GM06990 (cell line): ENCODE results near the gene RASSF5.
A peak's percentile ranks its signal among the peaks of the same experiment; 100 is the strongest.

Experiments used
- DNase-seq: peaks from one replicate; pipeline ENCODE4 v3.0.0-alpha.2; 2011; ENCODE audit not compliant: insufficient read length; ENCODE audit errors: extremely low read depth
- H3K27me3 ChIP-seq: replicated peaks from 2 replicates; pipeline ENCODE4 v1.6.0; 2011; ENCODE audit warnings: low read length; ENCODE audit not compliant: control insufficient read depth, insufficient read depth
- H3K36me3 ChIP-seq: 2 replicates; pipeline ENCODE4 v1.5.1; 2011; ENCODE audit warnings: low read length; ENCODE audit not compliant: control insufficient read depth, insufficient read depth
- H3K4me3 ChIP-seq: replicated peaks from 2 replicates; pipeline ENCODE4 v1.5.1; 2011; ENCODE audit warnings: low read depth, mild to moderate bottlenecking, control low read depth, low read length
- CTCF ChIP-seq: IDR thresholded peaks from 2 replicates; pipeline ENCODE4 v1.5.1; 2011; ENCODE audit warnings: low read length, control low read depth, mild to moderate bottlenecking, inconsistent platforms; ENCODE audit not compliant: insufficient read depth, poor library complexity, severe bottlenecking

Gene RASSF5

GRCh38 chr1:206463911-206464310 is 43.4 kb upstream of the RASSF5 start:
- no peak for TF ChIP-seq CTCF
- no peaks in the 10 kb centered on the region for H3K27me3 ChIP-seq
- H3K36me3 ChIP-seq = no peaks in the 10 kb centered on the region
- no peak overlapping the region for H3K4me3 ChIP-seq
- DNase-seq = no peak

GRCh38 chr1:206464456-206464964 is 42.8 kb upstream of the RASSF5 start:
- H3K4me3 ChIP-seq = no peak overlapping the region
- no peak for DNase-seq
- no peaks in the 10 kb centered on the region for H3K27me3 ChIP-seq
- no peak for TF ChIP-seq CTCF
- H3K36me3 ChIP-seq = no peaks in the 10 kb centered on the region

- Histone ChIP-seq H3K36me3 (no peaks in the 10 kb centered on the region), H3K27me3 (no peaks in the 10 kb centered on the region), H3K4me3 (no peak overlapping the region)
- DNase-seq = peak; percentile 74
- TF ChIP-seq CTCF = no peak
Measured at GRCh38 chr1:206465951-206466350, 41.4 kb upstream of the RASSF5 start.

GRCh38 chr1:206466840-206467649 is 40.3 kb upstream of the RASSF5 start:
- Histone ChIP-seq H3K36me3 (no peaks in the 10 kb centered on the region), H3K4me3 (no peak overlapping the region), H3K27me3 (no peaks in the 10 kb centered on the region)
- DNase-seq = no peak
- no peak for TF ChIP-seq CTCF

GRCh38 chr1:206467915-206468314 is 39.4 kb upstream of the RASSF5 start:
- DNase-seq = peak; percentile 65
- Histone ChIP-seq H3K36me3 (no peaks in the 10 kb centered on the region), H3K27me3 (no peaks in the 10 kb centered on the region), H3K4me3 (no peak overlapping the region)
- TF ChIP-seq CTCF = no peak
